NT2/D1 (cell line): ENCODE results near the gene BCKDHB.

Experiments used
- DNase-seq: peaks from one replicate; pipeline ENCODE4 v3.0.0-alpha.2; 2011; ENCODE audit warnings: low read depth, low spot score
- H3K27me3 ChIP-seq: 2 replicates; pipeline ENCODE4 v1.6.0; 2011; ENCODE audit warnings: mild to moderate bottlenecking; ENCODE audit not compliant: insufficient read length, insufficient read depth
- H3K36me3 ChIP-seq: 2 replicates; pipeline ENCODE4 v1.6.1; 2011; ENCODE audit warnings: mild to moderate bottlenecking, low read length, mixed read lengths; ENCODE audit not compliant: insufficient read depth, insufficient read length
- H3K4me1 ChIP-seq: 2 replicates; pipeline ENCODE4 v1.5.1; 2011; ENCODE audit not compliant: insufficient read depth, insufficient read length
- H3K4me3 ChIP-seq: 2 replicates; pipeline ENCODE4 v1.5.1; 2011; ENCODE audit warnings: low read depth; ENCODE audit not compliant: insufficient read length
- H3K9ac ChIP-seq: 2 replicates; pipeline ENCODE4 v1.6.0; 2011; ENCODE audit warnings: low read depth; ENCODE audit not compliant: insufficient read length
- H3K9me3 ChIP-seq: 2 replicates; pipeline ENCODE4 v1.5.1; 2011; ENCODE audit warnings: mild to moderate bottlenecking, low read length; ENCODE audit not compliant: insufficient read depth
- SUZ12 ChIP-seq: IDR thresholded peaks from 2 replicates; pipeline ENCODE4 v1.6.1; 2011; ENCODE audit not compliant: insufficient read length, insufficient read depth; ENCODE audit errors: extremely low read depth
- YY1 ChIP-seq: IDR thresholded peaks from 2 replicates; pipeline ENCODE4 v1.6.1; 2011; ENCODE audit not compliant: insufficient read length, insufficient read depth
- ZNF274 ChIP-seq: IDR thresholded peaks from 2 replicates; pipeline ENCODE4 v1.6.1; 2011; ENCODE audit warnings: mild to moderate bottlenecking, low read depth, low read length

BCKDHB gene

DNA sequence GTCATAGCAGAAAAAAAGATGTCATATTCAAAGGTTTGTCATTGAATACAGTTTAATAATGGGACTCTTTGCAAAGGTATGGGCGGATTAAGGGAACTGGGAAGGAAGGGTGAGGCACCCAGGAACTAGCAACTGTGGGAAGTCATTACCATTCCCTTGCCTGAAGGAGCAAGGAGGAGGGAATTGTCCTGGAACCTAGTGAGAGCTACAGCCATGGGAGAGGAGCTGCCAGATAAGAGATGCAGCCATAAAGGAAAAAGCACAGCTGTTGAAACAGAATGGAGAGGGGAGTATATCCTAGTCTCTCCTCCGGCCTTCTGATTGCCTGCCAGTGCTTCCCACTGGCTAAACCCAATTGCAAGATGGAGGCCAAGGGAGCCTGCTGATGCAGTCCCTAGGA is 250.6 kb downstream of the BCKDHB start:
- Histone ChIP-seq H3K27me3 (no peaks in the 10 kb centered on the region), H3K4me3 (no peak overlapping the region), H3K36me3 (no peaks in the 10 kb centered on the region), H3K9me3 (no peaks in the 10 kb centered on the region), H3K4me1 (no peaks in the 10 kb centered on the region), H3K9ac (no peak overlapping the region)
- DNase-seq, result no peak
- no peak for TF ChIP-seq YY1
- no peak for TF ChIP-seq SUZ12
- no peak for TF ChIP-seq ZNF274

DNA sequence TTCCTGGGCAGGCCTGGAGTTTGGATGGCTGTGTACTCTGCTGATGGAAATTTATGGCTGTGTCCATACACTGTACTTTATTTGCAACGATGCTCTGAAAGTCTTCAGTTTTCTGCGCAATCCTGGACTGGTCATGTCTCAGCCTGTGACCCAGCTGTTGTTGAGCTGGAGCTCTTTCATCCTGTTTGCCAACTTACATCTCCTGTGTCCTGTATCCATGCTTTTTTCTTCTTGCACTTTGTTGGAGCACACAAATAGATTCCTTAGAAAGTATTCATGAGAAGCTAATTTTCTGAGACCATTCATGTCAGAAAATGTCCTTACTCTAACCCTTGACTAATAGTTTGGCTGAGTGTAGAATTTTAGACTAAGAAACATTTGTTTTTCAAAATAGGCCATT is 251.2 kb downstream of the BCKDHB start:
- TF ChIP-seq SUZ12 (no peak), ZNF274 (no peak), YY1 (no peak)
- Histone ChIP-seq H3K9ac (no peak overlapping the region), H3K9me3 (no peaks in the 10 kb centered on the region), H3K27me3 (no peaks in the 10 kb centered on the region), H3K36me3 (no peaks in the 10 kb centered on the region), H3K4me3 (no peak overlapping the region), H3K4me1 (no peaks in the 10 kb centered on the region)
- no peak for DNase-seq

- H3K27me3 ChIP-seq, result no peaks in the 10 kb centered on the region
- no peak overlapping the region for H3K9ac ChIP-seq
- H3K9me3 ChIP-seq, result no peaks in the 10 kb centered on the region
- no peaks in the 10 kb centered on the region for H3K36me3 ChIP-seq
- no peak overlapping the region for H3K4me3 ChIP-seq
- no peak for DNase-seq
- no peak for TF ChIP-seq YY1
- no peak for TF ChIP-seq ZNF274
- no peak for TF ChIP-seq SUZ12
- no peaks in the 10 kb centered on the region for H3K4me1 ChIP-seq
These were observed 257.1 kb downstream of the BCKDHB start for GRCh38 chr6:80363501-80364122.

DNA sequence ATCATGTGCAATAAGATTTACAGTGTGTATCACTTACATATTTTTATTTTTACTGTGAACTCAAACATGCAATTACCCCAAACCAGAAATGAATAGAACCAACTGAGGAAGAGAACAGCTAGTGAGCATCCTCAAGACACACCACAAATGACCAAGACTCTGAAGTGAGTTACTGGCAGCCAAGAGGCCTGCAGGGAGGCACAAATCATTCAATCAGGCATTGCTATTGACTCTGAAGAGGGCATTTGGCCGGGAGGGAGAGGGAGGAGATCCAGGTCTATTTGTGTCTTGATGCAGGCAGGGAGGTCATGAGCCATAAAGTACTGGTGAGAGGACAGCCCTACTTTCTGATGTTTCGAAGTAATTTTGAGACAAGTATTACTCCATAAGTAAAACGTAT is 257.7 kb downstream of the BCKDHB start:
- TF ChIP-seq SUZ12 (no peak), ZNF274 (no peak), YY1 (no peak)
- no peaks in the 10 kb centered on the region for H3K27me3 ChIP-seq
- H3K4me1 ChIP-seq, result no peaks in the 10 kb centered on the region
- no peak for DNase-seq
- no peak overlapping the region for H3K4me3 ChIP-seq
- H3K9me3 ChIP-seq, result no peaks in the 10 kb centered on the region
- H3K9ac ChIP-seq, result no peak overlapping the region
- no peaks in the 10 kb centered on the region for H3K36me3 ChIP-seq

DNA sequence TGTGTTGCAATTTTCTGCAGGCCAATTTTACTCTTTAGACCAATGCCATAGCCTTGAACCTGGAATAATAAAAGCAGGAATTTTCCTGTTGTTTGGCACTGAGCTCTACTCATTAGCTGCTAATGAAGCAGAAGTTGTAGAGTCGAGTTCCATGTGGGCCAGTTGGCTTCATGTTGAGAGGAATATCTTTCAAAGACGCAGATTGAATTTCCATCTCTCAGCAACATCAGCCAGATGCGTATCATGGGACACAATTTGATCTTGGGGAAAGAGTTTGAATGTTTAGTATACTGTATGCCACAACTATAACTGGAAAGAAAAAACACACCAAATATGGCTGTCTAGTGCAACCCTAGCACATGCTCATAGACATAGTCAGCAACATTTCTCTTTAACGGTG is 259.6 kb downstream of the BCKDHB start:
- Histone ChIP-seq H3K9me3 (no peaks in the 10 kb centered on the region), H3K27me3 (no peaks in the 10 kb centered on the region), H3K4me1 (no peaks in the 10 kb centered on the region), H3K36me3 (no peaks in the 10 kb centered on the region), H3K9ac (no peak overlapping the region), H3K4me3 (no peak overlapping the region)
- TF ChIP-seq SUZ12, result no peak
- TF ChIP-seq ZNF274, result no peak
- TF ChIP-seq YY1, result no peak
- no peak for DNase-seq

GRCh38 chr6:80366714-80367113 is 260.2 kb downstream of the BCKDHB start:
- no peaks in the 10 kb centered on the region for H3K9me3 ChIP-seq
- H3K27me3 ChIP-seq, result no peaks in the 10 kb centered on the region
- no peaks in the 10 kb centered on the region for H3K4me1 ChIP-seq
- no peak for TF ChIP-seq YY1
- TF ChIP-seq ZNF274, result no peak
- no peak for TF ChIP-seq SUZ12
- H3K9ac ChIP-seq, result no peak overlapping the region
- no peaks in the 10 kb centered on the region for H3K36me3 ChIP-seq
- DNase-seq, result no peak
- no peak overlapping the region for H3K4me3 ChIP-seq

DNA sequence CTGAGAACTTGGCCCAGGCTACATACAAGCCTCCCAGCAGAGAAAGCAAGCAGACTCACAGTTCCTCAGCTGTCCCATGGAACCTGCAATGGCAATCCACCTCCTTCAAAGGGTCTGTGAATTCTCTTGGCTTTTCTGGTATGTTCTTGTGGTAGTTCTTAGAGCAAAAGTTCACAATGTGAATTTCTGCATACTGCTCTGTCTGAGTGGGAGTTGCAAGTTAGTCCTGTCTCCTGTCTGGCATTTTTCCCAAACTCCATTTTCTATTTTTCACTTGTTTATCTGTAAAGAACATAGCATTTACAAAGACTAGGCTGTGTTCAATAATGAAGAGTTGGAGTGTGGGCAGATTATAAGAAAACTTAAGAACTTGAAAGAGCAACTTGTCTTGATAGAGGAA is 269.9 kb downstream of the BCKDHB start:
- Histone ChIP-seq H3K36me3 (no peaks in the 10 kb centered on the region), H3K9me3 (no peaks in the 10 kb centered on the region), H3K4me1 (no peaks in the 10 kb centered on the region), H3K9ac (no peak overlapping the region), H3K4me3 (no peak overlapping the region), H3K27me3 (no peaks in the 10 kb centered on the region)
- TF ChIP-seq YY1 (no peak), SUZ12 (no peak), ZNF274 (no peak)
- DNase-seq, result no peak
